Aorta (tissue), 5 donors: Measurements from ENCODE around the gene LYSMD2. TPM values are rescaled to one million over a fixed set of nuclear protein-coding genes. Genes with fewer than 3 reads are reported as not detected.

Experiments used
- ATAC-seq: fragments of 200-7000 bp; cut with Tn5 transposase; one replicate; pipeline ENCODE4 v1.9.1; 2022; ENCODE audit warnings: moderate library complexity; ENCODE audit not compliant: low FRiP score
- DNase-seq, 2 donors: peaks; one replicate each; pipeline ENCODE4 v3.0.0-alpha.2; 2020
- H3K27ac ChIP-seq, 2 donors: one replicate each; pipeline ENCODE4 v1.5.1; 2013; ENCODE audit warnings: low read length in 2 of 2, mild to moderate bottlenecking in 2 of 2, moderate library complexity in 2 of 2, control low read depth in 1 of 2, inconsistent platforms in 1 of 2, low read depth in 1 of 2
- H3K27me3 ChIP-seq, 2 donors: one replicate each; pipeline ENCODE4 v1.6.1; 2013; ENCODE audit warnings: control low read depth in 1 of 2, low read length in 1 of 2, mild to moderate bottlenecking in 1 of 2, moderate library complexity in 1 of 2; ENCODE audit not compliant: insufficient read depth in 2 of 2, control insufficient read depth in 1 of 2
- H3K36me3 ChIP-seq, 2 donors: one replicate each; pipeline ENCODE4 v1.6.1; 2013; ENCODE audit warnings: control low read depth in 1 of 2, low read length in 1 of 2, mild to moderate bottlenecking in 1 of 2; ENCODE audit not compliant: insufficient read depth in 2 of 2, control insufficient read depth in 1 of 2
- H3K4me1 ChIP-seq, 2 donors: one replicate each; pipeline ENCODE4 v1.6.1; 2013; ENCODE audit warnings: low read length in 2 of 2, control low read depth in 1 of 2, mild to moderate bottlenecking in 1 of 2, moderate library complexity in 1 of 2; ENCODE audit not compliant: insufficient read depth in 2 of 2, control insufficient read depth in 1 of 2
- H3K4me3 ChIP-seq, 2 donors: one replicate each; pipeline ENCODE4 v1.5.1; 2013; ENCODE audit warnings: low read length in 2 of 2, control low read depth in 1 of 2, mild to moderate bottlenecking in 1 of 2
- H3K9me3 ChIP-seq: one replicate; pipeline ENCODE4 v1.6.1; 2013; ENCODE audit warnings: mild to moderate bottlenecking, low read length; ENCODE audit not compliant: control insufficient read depth
- WGBS, 2 donors: extraction: QIAGEN DNeasy Blood & Tissue Kit; methylation state at CpG; one replicate each; pipeline ENCODE4 v1.1.7; 2013; 5-methylcytosine and 5-hydroxymethylcytosine counted together
- intact Hi-C, 2 donors: fragments of 100-400 bp; cut with DNase I; formaldehyde crosslinking; loops; one replicate each; pipeline versions ENCODE4 v1.14.2 to v1.15.0; 2022
- polyA plus RNA-seq, 2 donors: library from polyadenylated mRNA; stranded (reverse); fragments of 200-250 nt; gene quantifications; one replicate each; pipeline ENCODE4 v1.2.3, GENCODE V29; 2013
- total RNA-seq, 2 donors: library from RNA; stranded (reverse); fragmentation: NEBNext Ultra II Directional; extraction: Animal tissue kit (Norgen Biotek cat#: 25700); gene quantifications; one replicate each; pipeline ENCODE4 v1.2.1, GENCODE V29; 2021
- donor health status: healthy with polysubstance abuse.
- donor health status: Bipolar disorder and iron deficiency.
- donor health status: DM: no; HTN: no; CAD: no.
- donor health status: DM: no; HTN: no; CAD: no.
- donor health status: DM: yes; HTN: yes; CAD: no.

The LYSMD2 gene
- total and polyA plus RNA-seq, 4 donors, result 9.7 to 14.3 (median 11.4) TPM

DNA sequence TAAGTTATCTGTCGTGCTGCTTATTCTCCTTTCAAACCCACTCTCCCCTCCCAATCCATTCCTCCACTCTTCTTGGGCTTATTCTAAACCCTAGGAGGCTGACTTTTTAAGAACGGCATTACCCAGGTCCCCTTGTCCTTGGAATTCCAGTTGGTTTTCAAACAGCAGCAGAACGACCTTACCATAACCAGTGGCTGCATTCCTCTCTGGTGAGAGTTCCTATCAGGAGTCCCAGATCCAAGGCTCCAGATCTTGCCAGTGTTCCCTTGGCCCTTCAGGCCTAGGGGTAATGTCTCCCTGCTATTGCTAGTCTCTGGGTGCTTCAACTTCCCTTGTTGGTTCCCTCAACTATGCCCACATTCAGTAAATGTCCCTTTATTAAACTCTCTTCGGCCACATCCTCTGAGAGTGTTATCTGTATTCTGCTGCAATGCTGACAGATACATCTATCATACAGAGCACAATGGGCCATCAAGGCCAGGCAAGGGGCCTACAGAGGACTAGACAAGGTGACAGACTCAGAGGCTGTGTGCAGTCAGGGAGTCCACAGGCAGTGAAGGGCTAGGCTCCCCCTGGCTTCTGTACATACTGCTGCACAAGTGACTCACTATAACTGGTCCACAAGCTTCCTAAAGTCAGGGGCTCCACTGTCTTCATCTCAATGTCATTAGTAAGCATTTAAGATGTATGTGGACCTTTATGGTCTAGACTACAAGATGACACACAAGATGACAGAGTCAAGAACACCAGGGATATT lies 10.1 kb downstream of the LYSMD2 start:
- Histone ChIP-seq H3K36me3 (no peaks in the 10 kb centered on the region), H3K27ac (no peak overlapping the region), H3K27me3 (no peaks in the 10 kb centered on the region), H3K9me3 (no peaks in the 10 kb centered on the region), H3K4me3 (no peak overlapping the region), H3K4me1 (peaks cover 2% of the 10 kb centered on the region in 2 donors)
- ATAC-seq, result no peak
- intact Hi-C loops, result no loop called here
- no peak for DNase-seq
- 80 to 85% methylated on average over 4 of the region's 4 CpGs for WGBS, 2 donors

DNA sequence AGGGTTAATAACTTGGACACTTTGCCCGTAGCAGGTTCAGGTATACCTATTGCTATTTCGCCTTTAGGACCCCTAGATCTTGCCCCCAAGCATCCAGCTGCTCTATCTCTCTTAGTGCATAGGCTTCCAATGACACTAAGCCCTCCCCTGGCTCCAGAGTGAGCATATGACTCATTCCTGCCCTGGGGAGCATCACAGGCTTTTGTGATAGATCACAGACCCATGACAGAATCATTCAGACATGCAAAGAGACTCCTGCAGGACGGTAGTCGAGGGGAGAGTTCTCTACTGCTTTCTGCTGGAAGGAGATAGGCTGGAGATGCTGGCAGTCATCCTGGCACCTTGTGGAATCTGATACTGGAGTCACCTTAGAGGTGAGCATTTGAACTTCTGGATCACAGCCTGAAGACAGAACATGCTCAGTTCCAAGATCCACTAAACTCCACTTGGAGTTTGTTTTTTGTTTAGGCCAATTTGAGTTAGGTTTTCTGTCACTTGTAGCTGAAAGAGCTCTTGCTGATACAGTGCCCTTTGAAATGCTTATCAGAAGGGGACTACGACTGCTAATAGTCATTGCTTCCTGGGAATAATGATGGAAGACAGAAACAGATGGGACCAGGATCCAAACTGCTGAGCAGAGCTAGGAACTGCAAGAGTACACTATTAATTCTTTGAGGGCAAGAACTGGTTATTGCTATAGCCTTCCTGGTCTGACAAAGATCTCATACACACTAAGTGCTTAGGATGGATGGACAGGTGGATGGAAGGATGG lies 11.0 kb downstream of the LYSMD2 start:
- no peak for DNase-seq
- Histone ChIP-seq H3K9me3 (no peaks in the 10 kb centered on the region), H3K4me3 (no peak overlapping the region), H3K27me3 (no peaks in the 10 kb centered on the region), H3K36me3 (peaks cover 0 to 2% of the 10 kb centered on the region in 2 donors), H3K27ac (no peak overlapping the region), H3K4me1 (peaks cover 0 to 2% of the 10 kb centered on the region in 2 donors)
- ATAC-seq, result peak; percentile 57
- WGBS, 2 donors, result 41 to 45% methylated on average over 5 of the region's 5 CpGs
- intact Hi-C loops, result no loop called here

DNA sequence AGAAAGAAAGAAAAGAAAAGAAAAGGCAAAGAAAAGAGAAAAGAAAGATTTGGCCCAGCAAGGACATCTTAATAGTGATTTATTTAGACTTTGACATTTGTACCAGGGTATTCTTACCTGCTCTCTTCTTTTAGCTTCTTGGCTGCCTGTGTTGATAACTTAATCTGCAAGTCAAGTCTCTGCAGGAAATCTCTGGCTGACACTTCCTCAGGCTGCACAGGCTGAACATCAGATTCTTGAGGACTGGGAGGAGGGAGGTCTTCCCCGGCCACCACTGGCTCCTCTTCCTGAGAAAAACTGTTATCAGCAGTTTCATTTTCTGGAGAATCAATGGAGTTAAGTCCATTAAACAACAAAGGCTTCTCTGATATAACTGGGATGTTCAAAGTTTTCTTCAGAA lies 12.8 kb downstream of the LYSMD2 start:
- H3K4me1 ChIP-seq, result no peaks in the 10 kb centered on the region
- ATAC-seq, result no peak

DNA sequence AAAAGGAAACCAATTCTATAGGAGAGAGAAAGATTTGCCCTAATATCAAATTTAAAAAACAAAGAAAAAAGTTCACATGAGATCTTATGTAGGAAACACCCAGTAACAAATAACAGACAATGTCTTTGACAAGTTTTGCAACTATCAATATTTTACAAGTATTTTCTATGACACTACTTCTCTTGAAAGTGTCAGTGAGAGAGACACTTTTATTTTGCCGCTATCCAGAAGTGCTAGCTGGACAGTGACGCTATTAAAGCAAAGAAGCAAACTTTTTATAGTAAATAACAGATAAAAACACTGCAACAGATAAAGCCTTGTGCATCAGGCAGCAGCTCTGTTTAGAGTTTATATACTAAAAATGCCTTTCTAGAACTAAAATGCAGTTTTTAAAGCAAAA lies 13.3 kb downstream of the LYSMD2 start:
- ATAC-seq (no peak), DNase-seq (no peak)
- Histone ChIP-seq H3K36me3 (peaks cover 0 to 4% of the 10 kb centered on the region in 2 donors), H3K27ac (no peak overlapping the region), H3K9me3 (no peaks in the 10 kb centered on the region), H3K27me3 (no peaks in the 10 kb centered on the region), H3K4me3 (no peak overlapping the region), H3K4me1 (no peaks in the 10 kb centered on the region)
- 98 to 99% methylated on average over 2 of the region's 2 CpGs for WGBS, 2 donors
- intact Hi-C loops, result no loop called here

More for the DNA sequence above, 12.8 kb downstream of the LYSMD2 start:
- no peaks in the 10 kb centered on the region for H3K27me3 ChIP-seq
- no peaks in the 10 kb centered on the region for H3K9me3 ChIP-seq
- H3K27ac ChIP-seq, result no peak overlapping the region
- DNase-seq, result no peak
- no peak overlapping the region for H3K4me3 ChIP-seq
- WGBS, 2 donors, result 70 to 78% methylated on average over 1 of the region's 1 CpG
- intact Hi-C loops, result no loop called here
- H3K36me3 ChIP-seq, result peaks cover 0 to 4% of the 10 kb centered on the region in 2 donors

DNA sequence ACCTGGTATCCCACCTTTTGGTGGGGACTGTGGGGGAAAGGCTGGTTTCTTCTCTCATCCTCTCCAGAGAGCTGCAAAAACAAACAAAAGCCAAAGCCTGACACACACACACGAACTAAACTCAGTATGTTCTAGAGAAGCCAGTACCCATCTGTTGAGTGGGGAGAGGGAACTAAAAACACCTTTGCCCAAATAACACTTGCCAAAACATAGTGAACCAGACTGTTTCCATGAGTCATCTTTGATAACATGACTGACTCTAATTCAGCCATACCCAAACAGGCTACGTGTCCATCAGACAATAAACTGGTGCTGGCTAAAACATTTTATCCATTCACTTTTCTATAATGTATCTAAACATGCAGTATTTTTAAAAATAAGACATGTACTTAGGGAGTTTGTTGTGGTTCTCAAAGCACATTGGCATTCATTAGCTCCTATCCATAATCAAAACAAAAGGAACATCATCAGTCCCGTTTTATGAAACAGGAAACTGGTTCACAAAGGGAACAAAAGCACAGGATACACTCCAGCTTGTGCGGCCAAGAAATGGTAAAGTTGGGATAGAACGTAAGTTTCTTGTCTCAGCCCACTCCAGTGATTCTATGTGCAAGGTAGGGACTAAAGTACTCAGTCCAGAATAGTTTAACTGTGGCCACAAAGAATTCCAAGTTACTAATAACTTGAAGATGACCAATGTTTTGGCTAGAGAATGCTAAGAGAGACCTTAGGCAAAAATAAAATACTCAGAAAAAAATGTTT lies 16.1 kb downstream of the LYSMD2 start:
- no peak overlapping the region for H3K27ac ChIP-seq
- H3K36me3 ChIP-seq, result peaks cover 0 to 4% of the 10 kb centered on the region in 2 donors
- DNase-seq, result no peak
- H3K4me1 ChIP-seq, result no peaks in the 10 kb centered on the region
- intact Hi-C loops, result no loop called here
- 61 to 77% methylated on average over 5 of the region's 5 CpGs for WGBS, 2 donors
- no peaks in the 10 kb centered on the region for H3K9me3 ChIP-seq
- no peak overlapping the region for H3K4me3 ChIP-seq
- ATAC-seq, result no peak
- H3K27me3 ChIP-seq, result no peaks in the 10 kb centered on the region

DNA sequence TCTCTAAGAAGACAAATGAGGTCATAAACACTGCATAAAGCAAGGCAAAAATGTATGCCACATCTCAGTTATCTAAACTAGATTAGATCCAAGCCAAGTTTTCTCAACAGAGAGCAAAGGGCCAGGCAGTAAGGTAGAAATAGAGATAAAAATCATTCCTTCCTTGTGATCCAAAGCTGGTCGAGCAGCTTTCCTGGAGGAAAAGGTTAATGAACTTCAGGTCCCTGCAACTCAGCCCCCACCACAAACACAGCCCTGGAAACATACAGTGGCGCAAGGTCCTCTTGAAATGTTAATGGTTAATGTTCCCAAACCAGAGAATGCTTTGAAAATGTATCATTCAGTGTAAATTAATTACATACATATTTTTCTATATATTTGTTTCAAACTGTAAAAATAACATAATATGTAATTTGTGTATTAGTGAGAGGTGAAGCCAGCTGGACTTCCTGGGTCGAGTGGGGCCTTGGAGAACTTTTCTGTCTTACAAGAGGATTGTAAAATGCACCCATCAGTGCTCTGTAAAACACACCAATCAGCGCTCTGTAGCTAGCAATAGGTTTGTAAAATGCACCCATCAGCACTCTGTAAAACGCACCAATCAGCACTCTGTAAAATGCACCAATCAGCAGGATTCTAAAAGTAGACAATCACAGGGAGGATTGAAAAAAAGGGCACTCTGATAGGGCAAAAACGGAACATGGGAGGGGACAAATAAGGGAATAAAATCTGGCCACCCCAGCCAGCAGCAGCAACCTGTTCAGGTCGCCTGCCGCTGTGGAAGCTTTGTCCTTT lies 17.1 kb downstream of the LYSMD2 start:
- H3K4me1 ChIP-seq, result no peaks in the 10 kb centered on the region
- no peak overlapping the region for H3K4me3 ChIP-seq
- H3K27me3 ChIP-seq, result no peaks in the 10 kb centered on the region
- WGBS, 2 donors, result 73 to 87% methylated on average over 8 of the region's 8 CpGs
- no peaks in the 10 kb centered on the region for H3K9me3 ChIP-seq
- ATAC-seq, result no peak
- no peak overlapping the region for H3K27ac ChIP-seq
- peaks cover 0 to 4% of the 10 kb centered on the region in 2 donors for H3K36me3 ChIP-seq
- DNase-seq, result no peak
- intact Hi-C loops, result no loop called here

DNA sequence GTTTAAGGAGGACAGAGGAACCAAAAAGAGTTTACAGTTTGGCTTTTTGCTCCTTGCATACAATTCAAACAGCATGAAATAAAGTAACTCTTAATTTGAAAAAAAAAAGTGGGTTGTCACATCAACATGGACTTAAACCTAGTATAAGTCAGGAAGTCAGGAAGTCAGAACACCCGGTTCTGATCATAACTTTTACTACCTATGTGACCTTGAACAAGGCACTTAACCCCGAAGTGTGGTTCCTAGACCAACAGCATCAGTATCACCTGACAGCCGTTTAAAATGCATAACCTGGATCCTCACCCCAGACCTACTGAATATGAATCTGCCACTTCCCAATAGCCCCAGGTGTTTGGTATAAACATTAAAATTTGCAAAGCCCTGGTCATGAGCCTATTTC lies 18.7 kb downstream of the LYSMD2 start:
- ATAC-seq (no peak), DNase-seq (no peak)
- H3K4me3 ChIP-seq, result no peak overlapping the region
- no peak overlapping the region for H3K27ac ChIP-seq
- intact Hi-C loops, result no loop called here
- no peaks in the 10 kb centered on the region for H3K27me3 ChIP-seq
- H3K9me3 ChIP-seq, result no peaks in the 10 kb centered on the region
- no peaks in the 10 kb centered on the region for H3K4me1 ChIP-seq
- WGBS, 2 donors, result 71 to 80% methylated on average over 3 of the region's 3 CpGs
- H3K36me3 ChIP-seq, result peaks cover 0 to 4% of the 10 kb centered on the region in 2 donors

DNA sequence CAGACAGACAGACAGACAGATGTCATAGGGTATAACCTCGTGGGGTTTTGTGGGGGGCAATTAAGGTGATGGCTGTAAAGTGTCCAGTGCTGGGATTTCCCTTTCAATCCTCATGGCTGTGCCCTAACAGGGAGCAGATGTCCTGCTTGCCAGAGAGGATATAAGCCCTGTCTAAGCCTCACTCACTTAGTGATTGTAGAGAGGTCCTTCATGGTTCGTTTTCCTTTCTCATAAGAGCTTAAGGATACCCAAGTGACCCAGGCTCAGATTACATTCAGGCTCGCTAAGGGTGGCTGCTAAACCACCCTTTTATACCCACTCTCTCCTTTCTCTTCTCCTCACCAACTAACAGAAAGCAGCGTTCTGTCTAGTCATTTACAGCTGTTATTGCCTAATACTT lies 19.2 kb downstream of the LYSMD2 start:
- H3K27me3 ChIP-seq, result no peaks in the 10 kb centered on the region
- no peak overlapping the region for H3K27ac ChIP-seq
- WGBS, 2 donors, result 40 to 43% methylated on average over 4 of the region's 4 CpGs
- H3K9me3 ChIP-seq, result no peaks in the 10 kb centered on the region
- no peak for ATAC-seq
- H3K36me3 ChIP-seq, result peaks cover 0 to 4% of the 10 kb centered on the region in 2 donors
- intact Hi-C loops, result no loop called here
- no peak overlapping the region for H3K4me3 ChIP-seq
- no peaks in the 10 kb centered on the region for H3K4me1 ChIP-seq
- no peak for DNase-seq
